GM08714 (cell line): ENCODE results near the gene GRAMD2A.

Experiments
- H3K4me3 ChIP-seq: fragments of 200-500 bp; sonication (Bioruptor generic); 2 replicates; pipeline ENCODE4 v1.5.1; 2014; ENCODE audit warnings: mild to moderate bottlenecking, low read length, inconsistent platforms
- ZNF274 ChIP-seq: IDR thresholded peaks from 2 replicates; pipeline ENCODE4 v1.6.1; 2012; ENCODE audit warnings: mild to moderate bottlenecking, low read depth, low read length

The GRAMD2A gene

DNA sequence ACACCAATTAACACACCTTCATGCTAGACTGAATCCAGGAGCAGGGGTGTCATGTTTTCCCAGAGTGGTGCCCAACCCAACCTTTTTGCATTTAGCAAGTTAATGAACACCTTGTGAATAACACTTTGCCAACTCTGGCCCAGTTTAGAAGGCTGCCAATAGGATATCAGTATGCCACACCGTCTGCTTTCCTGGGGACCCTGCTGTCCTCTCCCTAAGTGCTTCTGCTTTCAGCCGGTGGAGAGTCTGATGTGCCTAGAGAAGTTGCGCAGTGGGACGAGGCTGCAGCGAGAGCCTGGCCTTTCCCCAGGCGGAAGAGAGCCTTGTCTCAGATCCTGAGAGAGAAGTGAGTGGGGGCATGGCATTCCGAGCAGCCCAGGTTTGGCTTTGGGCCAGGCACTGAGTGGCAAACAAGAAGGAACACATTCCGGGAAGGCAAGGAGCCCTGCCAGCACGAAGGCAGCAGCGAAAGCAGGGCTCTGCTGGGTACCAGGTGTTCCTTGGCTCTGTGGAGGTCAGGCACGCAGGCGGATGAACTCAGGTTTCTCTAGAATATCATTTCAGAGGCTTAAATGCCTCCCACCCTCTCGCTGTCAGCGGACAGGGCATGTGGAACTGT is 42.5 kb downstream of the GRAMD2A start:
- no peak overlapping the region; the same call in 1 of the 2 replicates for H3K4me3 ChIP-seq
- no peak for TF ChIP-seq ZNF274

DNA sequence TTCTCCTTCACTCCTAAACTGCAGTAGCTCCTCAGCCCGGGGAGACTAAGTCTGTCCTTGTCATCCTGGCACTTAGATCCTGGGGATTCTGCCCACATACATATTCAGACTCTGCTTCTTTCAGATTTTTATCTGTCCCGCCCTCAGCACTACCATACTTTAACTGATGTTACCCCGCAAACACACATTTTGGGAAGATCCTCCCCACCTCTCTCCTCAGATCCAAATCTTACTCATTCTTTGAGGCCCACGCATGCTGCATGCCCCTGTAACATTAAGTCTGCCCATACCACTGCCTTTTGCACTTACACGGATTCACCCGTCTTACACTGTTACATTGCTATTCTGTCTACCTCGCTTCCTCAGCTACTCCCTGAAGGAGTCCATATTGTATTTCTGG is 43.3 kb downstream of the GRAMD2A start:
- no peak overlapping the region for H3K4me3 ChIP-seq
- no peak for TF ChIP-seq ZNF274

GRCh38 chr15:72153269-72154000 is 44.2 kb downstream of the GRAMD2A start:
- TF ChIP-seq ZNF274: no peak
- no peak overlapping the region for H3K4me3 ChIP-seq

DNA sequence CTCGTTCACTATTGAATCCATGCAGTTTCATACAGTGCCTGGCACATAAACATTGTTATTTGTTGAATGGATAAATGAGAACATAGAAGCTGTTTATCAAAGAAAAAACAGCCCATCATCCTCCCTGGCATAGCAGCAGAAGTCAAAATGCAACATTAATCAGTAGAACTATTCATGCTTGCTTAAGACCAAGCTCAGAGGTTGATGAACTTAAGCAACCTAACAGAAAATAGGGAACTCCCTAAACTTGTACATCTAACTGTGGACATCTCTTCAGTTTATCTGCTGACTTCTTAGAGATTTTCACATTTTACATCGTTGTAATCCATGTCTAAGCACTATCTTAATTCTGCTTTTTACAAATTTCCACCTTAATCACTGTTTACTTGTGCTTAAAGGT is 50.2 kb downstream of the GRAMD2A start:
- TF ChIP-seq ZNF274: no peak
- H3K4me3 ChIP-seq: no peak overlapping the region

DNA sequence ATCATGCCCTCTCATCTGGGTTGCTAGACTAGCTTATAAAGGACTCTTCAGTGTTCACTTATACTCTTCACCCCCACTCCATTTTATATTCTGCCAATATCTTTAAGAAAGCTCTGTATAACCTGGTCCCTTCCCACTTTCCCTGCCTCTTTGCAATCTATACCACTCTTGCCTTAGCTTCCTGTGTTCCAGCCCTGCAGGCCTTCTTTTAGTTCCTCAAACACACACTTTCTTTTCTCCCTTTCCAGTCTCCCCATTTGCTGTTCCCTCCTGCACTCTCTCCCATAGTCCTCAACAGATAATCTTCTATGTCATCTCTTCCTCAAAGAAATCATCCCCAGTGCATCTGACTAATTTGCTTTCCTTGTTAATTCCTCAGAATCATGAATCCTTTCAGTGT is 50.7 kb downstream of the GRAMD2A start:
- TF ChIP-seq ZNF274: no peak
- H3K4me3 ChIP-seq: no peak overlapping the region

- no peak for TF ChIP-seq ZNF274
- no peak overlapping the region for H3K4me3 ChIP-seq
Measured at GRCh38 chr15:72146221-72146620, 51.4 kb downstream of the GRAMD2A start.

- TF ChIP-seq ZNF274: no peak
Measured at GRCh38 chr15:72141171-72142084, 56.2 kb downstream of the GRAMD2A start.

DNA sequence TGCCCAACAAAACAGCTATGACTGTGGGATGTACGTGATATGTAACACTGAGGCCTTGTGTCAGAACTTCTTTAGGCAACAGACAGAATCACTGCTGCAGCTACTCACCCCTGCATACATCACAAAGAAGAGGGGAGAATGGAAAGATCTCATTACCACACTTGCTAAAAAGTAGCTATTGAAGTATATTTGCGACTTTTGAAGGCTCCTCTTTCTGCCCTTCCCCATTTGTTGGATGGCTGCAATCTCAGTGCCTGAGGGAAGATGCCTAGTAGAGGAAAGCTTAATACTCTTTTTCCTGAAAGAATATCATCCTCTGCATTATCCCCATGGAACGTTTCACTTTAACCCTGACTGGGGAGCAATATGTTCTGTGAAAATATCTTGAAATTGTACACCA is 57.5 kb downstream of the GRAMD2A start:
- no peak overlapping the region for H3K4me3 ChIP-seq
- no peak for TF ChIP-seq ZNF274

More at GRCh38 chr15:72141171-72142084, 56.2 kb downstream of the GRAMD2A start:
- peak overlapping the region; percentile 46; the same call in 1 of the 2 replicates for H3K4me3 ChIP-seq

DNA sequence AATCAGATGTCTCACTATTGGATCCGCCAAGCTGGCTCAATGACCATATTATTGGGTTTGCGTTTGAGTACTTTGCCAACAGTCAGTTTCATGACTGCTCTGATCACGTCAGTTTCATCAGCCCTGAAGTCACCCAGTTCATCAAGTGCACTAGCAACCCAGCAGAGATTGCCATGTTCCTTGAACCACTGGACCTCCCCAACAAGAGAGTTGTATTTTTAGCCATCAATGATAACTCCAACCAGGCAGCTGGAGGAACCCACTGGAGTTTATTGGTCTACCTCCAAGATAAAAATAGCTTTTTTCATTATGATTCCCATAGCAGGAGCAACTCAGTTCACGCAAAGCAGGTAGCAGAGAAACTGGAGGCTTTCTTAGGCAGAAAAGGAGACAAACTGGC is 57.9 kb downstream of the GRAMD2A start:
- no peak for TF ChIP-seq ZNF274

GRCh38 chr15:72136170-72137051 is 61.2 kb downstream of the GRAMD2A start:
- H3K4me3 ChIP-seq: no peak overlapping the region
- no peak for TF ChIP-seq ZNF274

More for the DNA sequence above, 57.9 kb downstream of the GRAMD2A start:
- H3K4me3 ChIP-seq: no peak overlapping the region

GRCh38 chr15:72135719-72136118 is 61.9 kb downstream of the GRAMD2A start:
- H3K4me3 ChIP-seq: no peak overlapping the region
- TF ChIP-seq ZNF274: no peak

DNA sequence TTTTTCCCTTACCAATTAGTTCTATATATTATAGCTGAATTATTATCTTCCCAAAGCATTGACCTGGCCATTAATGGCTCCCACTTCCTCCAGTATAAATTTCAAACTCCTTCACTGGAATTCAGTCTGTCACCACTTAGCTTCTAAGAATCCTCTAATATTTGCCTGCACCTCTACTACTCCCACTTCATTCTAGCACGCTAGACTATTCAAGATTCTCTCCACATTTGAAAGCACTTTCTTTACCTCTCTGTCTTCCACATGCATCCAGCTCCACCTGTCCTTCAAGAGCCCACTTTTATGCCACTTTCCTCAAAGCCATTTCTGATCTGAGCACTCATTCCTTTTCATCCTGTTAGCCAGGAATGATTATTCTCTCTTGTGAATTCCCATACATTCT is 64.4 kb downstream of the GRAMD2A start:
- H3K4me3 ChIP-seq: no peak overlapping the region
- no peak for TF ChIP-seq ZNF274

GRCh38 chr15:72131922-72132321 is 65.7 kb downstream of the GRAMD2A start:
- H3K4me3 ChIP-seq: no peak overlapping the region
- no peak for TF ChIP-seq ZNF274

- TF ChIP-seq ZNF274: no peak
- no peak overlapping the region for H3K4me3 ChIP-seq
Measured at GRCh38 chr15:72130272-72130671, 67.3 kb downstream of the GRAMD2A start.

GRCh38 chr15:72128359-72128758 is 69.2 kb downstream of the GRAMD2A start:
- TF ChIP-seq ZNF274: no peak
- H3K4me3 ChIP-seq: no peak overlapping the region
